ENCODE results near the gene PROX2. TPM values are rescaled to one million over a fixed set of nuclear protein-coding genes. Genes with fewer than 3 reads are reported as not detected.

The PROX2 gene
- total RNA-seq, 1 experiment from 2014 or later: not detected

DNA sequence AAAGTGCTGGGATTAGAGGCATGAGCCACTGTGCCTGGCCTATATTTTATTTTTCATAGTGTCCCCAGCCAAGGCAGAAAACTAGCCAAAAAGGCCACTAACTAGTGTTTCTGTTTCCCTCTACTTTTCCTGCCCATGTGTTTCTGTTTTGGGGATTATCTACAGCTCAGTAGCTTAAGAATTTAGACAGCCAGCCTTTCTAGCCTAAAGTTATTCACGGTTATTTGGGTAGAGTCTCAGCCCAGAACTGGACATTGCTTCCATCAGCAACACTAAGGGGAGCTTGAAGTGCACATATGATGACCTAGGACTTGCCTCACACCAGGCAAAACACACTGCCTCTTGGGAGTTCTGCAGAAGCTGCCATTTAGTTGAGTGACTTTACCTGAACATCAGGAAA, 17.9 kb downstream of the PROX2 start:
- no peak for DNase-seq
- H3K9me3 ChIP-seq (ENCODE audit: insufficient read depth, low read depth): no peaks in the 10 kb centered on the region
- no peak overlapping the region for H3K27ac ChIP-seq
- BruUV-seq (replicated peaks): no TSS peak
- ChIA-PET POLR2A (ENCODE audit: unreplicated experiment) (interaction anchor here (0.7 kb wide), 1 partner anchor 1501 kb away, joined by 3 read pairs; no protein-coding TSS in a partner anchor), CTCF (interaction anchor here (8.0 kb wide), 1 partner anchor 48 kb away, joined by 128 read pairs; no protein-coding TSS in a partner anchor)
- no peaks in the 10 kb centered on the region for H3K9me2 ChIP-seq (ENCODE audit: insufficient read depth)
- intact Hi-C loops (cut with micrococcal nuclease; ENCODE audit: unreplicated experiment): no loop called here
- no peaks in the 10 kb centered on the region for H3K27me3 ChIP-seq (ENCODE audit: insufficient read depth, low read depth)
- no peak overlapping the region for H2AFZ ChIP-seq
- no peak overlapping the region for H3K4me2 ChIP-seq
- H3F3A ChIP-seq (ENCODE audit: insufficient read depth, low read depth): peaks cover 31% of the 10 kb centered on the region; the same call in 1 of the 2 replicates
- H3K79me2 ChIP-seq (ENCODE audit: low read depth): no peaks in the 10 kb centered on the region
- no peaks in the 10 kb centered on the region for H4K20me1 ChIP-seq (ENCODE audit: insufficient read depth)
- TF ChIP-seq, protein P1, sequence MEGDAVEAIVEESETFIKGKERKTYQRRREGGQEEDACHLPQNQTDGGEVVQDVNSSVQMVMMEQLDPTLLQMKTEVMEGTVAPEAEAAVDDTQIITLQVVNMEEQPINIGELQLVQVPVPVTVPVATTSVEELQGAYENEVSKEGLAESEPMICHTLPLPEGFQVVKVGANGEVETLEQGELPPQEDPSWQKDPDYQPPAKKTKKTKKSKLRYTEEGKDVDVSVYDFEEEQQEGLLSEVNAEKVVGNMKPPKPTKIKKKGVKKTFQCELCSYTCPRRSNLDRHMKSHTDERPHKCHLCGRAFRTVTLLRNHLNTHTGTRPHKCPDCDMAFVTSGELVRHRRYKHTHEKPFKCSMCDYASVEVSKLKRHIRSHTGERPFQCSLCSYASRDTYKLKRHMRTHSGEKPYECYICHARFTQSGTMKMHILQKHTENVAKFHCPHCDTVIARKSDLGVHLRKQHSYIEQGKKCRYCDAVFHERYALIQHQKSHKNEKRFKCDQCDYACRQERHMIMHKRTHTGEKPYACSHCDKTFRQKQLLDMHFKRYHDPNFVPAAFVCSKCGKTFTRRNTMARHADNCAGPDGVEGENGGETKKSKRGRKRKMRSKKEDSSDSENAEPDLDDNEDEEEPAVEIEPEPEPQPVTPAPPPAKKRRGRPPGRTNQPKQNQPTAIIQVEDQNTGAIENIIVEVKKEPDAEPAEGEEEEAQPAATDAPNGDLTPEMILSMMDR (conservative IDR thresholded peaks at IDR 0.05): no peak
- no peak for TF ChIP-seq EZH2 (IDR thresholded peaks at IDR 0.05; ENCODE audit: low read depth)
- H3K4me1 ChIP-seq (replicated peaks; ENCODE audit: insufficient read depth): peaks cover 9% of the 10 kb centered on the region; the same call in 1 of the 2 replicates
- no peaks in the 10 kb centered on the region for H3K36me3 ChIP-seq (ENCODE audit: low read depth)
- H3K4me3 ChIP-seq: no peak overlapping the region

DNA sequence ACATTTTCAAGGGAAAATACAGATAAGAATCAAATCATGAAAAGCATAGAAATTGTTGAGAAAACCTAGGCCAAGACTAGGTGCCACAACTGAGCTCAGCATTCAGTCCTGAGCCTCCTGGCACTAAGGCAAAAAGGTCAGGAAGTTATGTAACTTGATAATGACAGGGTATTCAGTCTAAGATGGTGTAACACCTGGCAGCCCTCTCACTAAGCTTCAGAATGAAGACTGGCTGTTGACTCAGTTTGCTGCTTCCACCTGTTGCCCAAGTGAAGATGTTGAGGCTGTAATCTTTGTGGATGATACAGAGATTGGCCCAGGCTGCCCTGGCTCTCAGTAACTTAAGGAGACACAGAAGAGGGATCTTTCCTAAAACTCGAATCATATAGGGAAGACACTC, 19.6 kb downstream of the PROX2 start:
- Histone ChIP-seq H3F3A (ENCODE audit: insufficient read depth, low read depth) (peaks cover 38% of the 10 kb centered on the region; the same call in 1 of the 2 replicates), H3K4me2 (no peak overlapping the region), H3K79me2 (ENCODE audit: low read depth) (no peaks in the 10 kb centered on the region), H3K4me3 (no peak overlapping the region), H3K27me3 (ENCODE audit: insufficient read depth, low read depth) (no peaks in the 10 kb centered on the region), H4K20me1 (ENCODE audit: insufficient read depth) (no peaks in the 10 kb centered on the region), H3K36me3 (ENCODE audit: low read depth) (no peaks in the 10 kb centered on the region), H3K9me3 (ENCODE audit: insufficient read depth, low read depth) (no peaks in the 10 kb centered on the region), H3K9me2 (ENCODE audit: insufficient read depth) (no peaks in the 10 kb centered on the region), H3K4me1 (replicated peaks; ENCODE audit: insufficient read depth) (peaks cover 13% of the 10 kb centered on the region; the same call in 1 of the 2 replicates), H3K27ac (no peak overlapping the region), H2AFZ (no peak overlapping the region)
- intact Hi-C loops (cut with micrococcal nuclease; ENCODE audit: unreplicated experiment): no loop called here
- DNase-seq: peak in 1 of 2 experiments; percentile 45
- TF ChIP-seq, protein P1 (conservative IDR thresholded peaks at IDR 0.05): no peak
- no peak for TF ChIP-seq EZH2 (IDR thresholded peaks at IDR 0.05; ENCODE audit: low read depth)
- ChIA-PET CTCF (interaction anchor here (1.1 kb wide), 1 partner anchor 22 kb away, joined by 3 read pairs; no protein-coding TSS in a partner anchor), POLR2A (ENCODE audit: unreplicated experiment) (interaction anchor here (0.6 to 0.7 kb wide), 2 partner anchors 10 to 12 kb away, joined by 4 to 6 read pairs; no protein-coding TSS in a partner anchor)
- no TSS peak for BruUV-seq (replicated peaks)

DNA sequence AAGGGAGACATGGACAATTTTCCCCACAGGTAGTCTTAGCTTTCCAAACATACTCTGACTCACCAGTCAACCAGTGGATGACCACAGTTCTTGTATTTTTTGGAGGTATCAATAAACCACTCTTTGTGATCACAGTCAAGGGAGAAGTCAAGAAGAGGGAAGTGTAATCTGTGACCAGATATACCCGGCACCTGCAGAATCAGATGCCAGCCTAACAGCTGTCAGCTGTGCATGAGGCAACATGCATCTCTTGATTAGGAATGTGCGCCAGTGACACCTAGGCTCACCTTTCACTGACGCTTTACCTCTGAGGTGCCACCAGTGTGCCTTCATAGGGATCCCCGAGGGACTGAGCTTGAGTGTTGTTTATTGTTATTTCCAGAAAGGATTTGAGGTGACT, 20.0 kb downstream of the PROX2 start:
- no peaks in the 10 kb centered on the region for H4K20me1 ChIP-seq (ENCODE audit: insufficient read depth)
- peaks cover 13% of the 10 kb centered on the region; the same call in 1 of the 2 replicates for H3K4me1 ChIP-seq (replicated peaks; ENCODE audit: insufficient read depth)
- no peak overlapping the region for H3K27ac ChIP-seq
- H3K9me3 ChIP-seq (ENCODE audit: insufficient read depth, low read depth): no peaks in the 10 kb centered on the region
- no peak overlapping the region for H3K4me3 ChIP-seq
- no peaks in the 10 kb centered on the region for H3K9me2 ChIP-seq (ENCODE audit: insufficient read depth)
- H3K36me3 ChIP-seq (ENCODE audit: low read depth): no peaks in the 10 kb centered on the region
- peaks cover 34% of the 10 kb centered on the region; the same call in 1 of the 2 replicates for H3F3A ChIP-seq (ENCODE audit: insufficient read depth, low read depth)
- ChIA-PET CTCF (interaction anchor here (0.6 to 1.1 kb wide), 2 partner anchors 22 to 209 kb away, joined by 3 read pairs; no protein-coding TSS in a partner anchor), POLR2A (ENCODE audit: unreplicated experiment) (interaction anchor here (0.6 kb wide), 2 partner anchors 12 to 17 kb away, joined by 4 read pairs; no protein-coding TSS in a partner anchor)
- no peaks in the 10 kb centered on the region for H3K79me2 ChIP-seq (ENCODE audit: low read depth)
- no peak for TF ChIP-seq EZH2 (IDR thresholded peaks at IDR 0.05; ENCODE audit: low read depth)
- TF ChIP-seq, protein P1 (conservative IDR thresholded peaks at IDR 0.05): no peak
- no peak for DNase-seq
- H3K4me2 ChIP-seq: no peak overlapping the region
- no peaks in the 10 kb centered on the region for H3K27me3 ChIP-seq (ENCODE audit: insufficient read depth, low read depth)
- intact Hi-C loops (cut with micrococcal nuclease; ENCODE audit: unreplicated experiment): no loop called here
- BruUV-seq (replicated peaks): no TSS peak
- H2AFZ ChIP-seq: no peak overlapping the region
